Measurements from ENCODE around the gene ZFP36L1. TPM values are rescaled to one million over a fixed set of nuclear protein-coding genes. Genes with fewer than 3 reads are reported as not detected.

ZFP36L1 gene
- total and polyA plus RNA-seq, 10 of the 15 experiments (the other 5 are each of a cell fraction or from before 2014, with no cell fraction given), result 22.0 to 184 (median 66.1) TPM

DNA sequence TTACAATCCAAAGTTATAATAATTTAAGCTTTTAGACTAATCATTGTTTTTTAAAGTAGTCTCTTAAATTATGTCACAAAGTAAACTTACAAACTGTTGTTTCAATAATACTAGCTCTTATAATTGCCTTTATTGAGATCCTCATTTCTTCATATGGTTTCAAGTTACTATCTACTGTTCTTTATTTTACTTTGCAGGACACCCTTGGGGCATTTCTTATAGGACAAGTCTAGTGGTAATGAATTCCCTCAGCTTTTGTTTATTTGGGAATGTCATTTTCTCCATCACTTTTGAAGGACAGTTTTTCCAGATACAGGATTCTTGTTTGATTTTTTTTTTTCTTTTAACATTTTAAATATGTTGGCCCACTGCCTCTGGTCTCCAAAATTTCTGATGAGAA lies 8.1 kb upstream of the ZFP36L1 start:
- no peak overlapping the region for H3K27ac ChIP-seq (ENCODE audit: control insufficient read depth, insufficient read depth)
- peaks cover 2% of the 10 kb centered on the region for H3K79me2 ChIP-seq (ENCODE audit: control insufficient read depth, insufficient read depth, low read length)
- no peaks in the 10 kb centered on the region for H3K27me3 ChIP-seq (replicated peaks in 1 of 2; ENCODE audit: control insufficient read depth in 2 of 2, insufficient read depth in 2 of 2, low read length in 1 of 2)
- no peak for ATAC-seq
- ChIA-PET RAD21 (ENCODE audit: unreplicated experiment) (interaction anchor here (1.0 kb wide), 1 partner anchor 17 kb away, joined by 3 read pairs; no protein-coding TSS in a partner anchor), SMC1A (ENCODE audit: uncharacterized antibody, unreplicated experiment) (interaction anchor here (0.6 to 3.3 kb wide), 5 partner anchors 9 to 541 kb away, joined by 3 to 19 read pairs (median 3); no protein-coding TSS in a partner anchor), CTCF (interaction anchor here (0.9 to 1.0 kb wide), 3 partner anchors 10 to 482 kb away, joined by 3 read pairs; no protein-coding TSS in a partner anchor), POLR2A (interaction anchor here (0.6 to 1.3 kb wide), 3 partner anchors 10 to 13 kb away, joined by 3 to 6 read pairs (median 3); no protein-coding TSS in a partner anchor)
- FAIRE-seq, result no peak
- no peak for TF ChIP-seq SPI1 (IDR thresholded peaks at IDR 0.05; ENCODE audit: borderline replicate concordance, insufficient read depth, low read depth, low read length)
- TF ChIP-seq NFIC (IDR thresholded peaks at IDR 0.05; ENCODE audit: low read depth, low read length), result no peak
- no peak for TF ChIP-seq TARDBP (IDR thresholded peaks at IDR 0.05; ENCODE audit: borderline replicate concordance)
- no peak for TF ChIP-seq ZNF274 (IDR thresholded peaks at IDR 0.05; ENCODE audit: insufficient read depth, insufficient read length)
- no peak for TF ChIP-seq GATAD2B (conservative IDR thresholded peaks at IDR 0.05; ENCODE audit: low read depth)
- no peak for TF ChIP-seq PML (IDR thresholded peaks at IDR 0.05; ENCODE audit: low read length)
- no peak for TF ChIP-seq FOS (IDR thresholded peaks at IDR 0.05; ENCODE audit: borderline replicate concordance, extremely low read depth, insufficient read length)
- TF ChIP-seq, protein P1, sequence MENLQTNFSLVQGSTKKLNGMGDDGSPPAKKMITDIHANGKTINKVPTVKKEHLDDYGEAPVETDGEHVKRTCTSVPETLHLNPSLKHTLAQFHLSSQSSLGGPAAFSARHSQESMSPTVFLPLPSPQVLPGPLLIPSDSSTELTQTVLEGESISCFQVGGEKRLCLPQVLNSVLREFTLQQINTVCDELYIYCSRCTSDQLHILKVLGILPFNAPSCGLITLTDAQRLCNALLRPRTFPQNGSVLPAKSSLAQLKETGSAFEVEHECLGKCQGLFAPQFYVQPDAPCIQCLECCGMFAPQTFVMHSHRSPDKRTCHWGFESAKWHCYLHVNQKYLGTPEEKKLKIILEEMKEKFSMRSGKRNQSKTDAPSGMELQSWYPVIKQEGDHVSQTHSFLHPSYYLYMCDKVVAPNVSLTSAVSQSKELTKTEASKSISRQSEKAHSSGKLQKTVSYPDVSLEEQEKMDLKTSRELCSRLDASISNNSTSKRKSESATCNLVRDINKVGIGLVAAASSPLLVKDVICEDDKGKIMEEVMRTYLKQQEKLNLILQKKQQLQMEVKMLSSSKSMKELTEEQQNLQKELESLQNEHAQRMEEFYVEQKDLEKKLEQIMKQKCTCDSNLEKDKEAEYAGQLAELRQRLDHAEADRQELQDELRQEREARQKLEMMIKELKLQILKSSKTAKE (IDR thresholded peaks at IDR 0.05; ENCODE audit: low read depth, poor library complexity, severe bottlenecking), result no peak
- no peak for TF ChIP-seq CEBPB (IDR thresholded peaks at IDR 0.05; ENCODE audit: borderline replicate concordance in 1 of 2, low read depth in 2 of 2, low read length in 2 of 2)
- no peak for TF ChIP-seq TCF7 (IDR thresholded peaks at IDR 0.05; ENCODE audit: borderline replicate concordance)
- no peak for TF ChIP-seq NR2F1 (conservative IDR thresholded peaks at IDR 0.05)
- no peak for TF ChIP-seq NBN (IDR thresholded peaks at IDR 0.05)
- TF ChIP-seq ZNF217 (IDR thresholded peaks at IDR 0.05), result no peak
- TF ChIP-seq HCFC1 (IDR thresholded peaks at IDR 0.05; ENCODE audit: low read length), result no peak
- no peak for TF ChIP-seq RCOR1 (conservative IDR thresholded peaks at IDR 0.05; ENCODE audit: low read depth, low read length)
- intact Hi-C loops (cut with micrococcal nuclease; ENCODE audit: unreplicated experiment) (no loop called here), in situ Hi-C loops (cut with MboI) (no loop called here)
- peaks cover 21% of the 10 kb centered on the region for H3K4me1 ChIP-seq (ENCODE audit: control insufficient read depth, insufficient read depth, low read length)
- DNase-seq (ENCODE audit: low read depth, low spot score), result no peak
- H3K4me2 ChIP-seq (ENCODE audit: control insufficient read depth, insufficient read depth), result no peak overlapping the region
- H4K20me1 ChIP-seq (ENCODE audit: control insufficient read depth, insufficient read depth), result no peaks in the 10 kb centered on the region
- H3K9ac ChIP-seq (ENCODE audit: control insufficient read depth, insufficient read depth, low read length), result no peak overlapping the region
- H3K4me3 ChIP-seq, result no peak overlapping the region
- H3K36me3 ChIP-seq (ENCODE audit: control insufficient read depth in 2 of 2, insufficient read depth in 2 of 2, low read length in 1 of 2), result no peaks in the 10 kb centered on the region
- H2AFZ ChIP-seq (ENCODE audit: control insufficient read depth, low read depth, low read length), result no peak overlapping the region
- BruUV-seq (replicated peaks), result no TSS peak
- H3K9me3 ChIP-seq (replicated peaks; ENCODE audit: control insufficient read depth, insufficient read depth, low read length), result peaks cover 8% of the 10 kb centered on the region

Measured in GM12878 (cell line).